Myocyte (in vitro differentiated cells): Measurements from ENCODE around the gene SMAP2. TPM values are rescaled to one million over a fixed set of nuclear protein-coding genes. Genes with fewer than 3 reads are reported as not detected.
"Not testable (repeated sequence)": the region's sequence is repeated elsewhere in the genome, so short reads cannot be mapped to it uniquely, and the experiment has no call there.

Experiments
- DNase-seq: peaks from one replicate; pipeline ENCODE4 v3.0.0-alpha.2; 2012; ENCODE audit warnings: low read depth
- total RNA-seq: library from RNA; depleted of rRNA; stranded (reverse); fragments of >200 nt; gene quantifications from 2 replicates; pipeline ENCODE4 v1.2.3, GENCODE V29; 2014

SMAP2 gene
- total RNA-seq, 1 donor from 2014 or later: 15.8 TPM

GRCh38 chr1:40371707-40372258 is 1.7 kb upstream of the SMAP2 start:
- DNase-seq: no peak

- DNase-seq: no peak
These were observed 737 bp upstream of the SMAP2 start for GRCh38 chr1:40372658-40373322.

DNA sequence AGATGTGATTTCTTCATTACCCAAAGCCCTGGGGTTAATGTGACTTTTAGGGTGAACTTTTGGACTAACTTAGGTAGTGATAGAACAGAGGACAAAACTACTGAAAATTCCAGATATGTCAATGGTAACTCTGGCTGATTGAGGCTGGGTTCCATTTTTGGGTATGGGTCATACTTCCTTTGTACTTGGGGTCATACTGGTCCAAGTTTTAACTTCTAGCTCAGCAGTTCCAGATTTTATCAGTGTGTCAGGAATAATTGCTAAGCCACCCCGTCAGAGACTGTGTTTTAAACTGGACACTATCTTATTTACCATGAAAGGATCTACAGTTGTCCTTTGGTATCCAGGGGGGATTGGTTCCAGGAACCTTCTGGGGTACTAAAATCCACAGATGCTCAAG is 4.0 kb downstream of the SMAP2 start:
- no peak for DNase-seq

DNA sequence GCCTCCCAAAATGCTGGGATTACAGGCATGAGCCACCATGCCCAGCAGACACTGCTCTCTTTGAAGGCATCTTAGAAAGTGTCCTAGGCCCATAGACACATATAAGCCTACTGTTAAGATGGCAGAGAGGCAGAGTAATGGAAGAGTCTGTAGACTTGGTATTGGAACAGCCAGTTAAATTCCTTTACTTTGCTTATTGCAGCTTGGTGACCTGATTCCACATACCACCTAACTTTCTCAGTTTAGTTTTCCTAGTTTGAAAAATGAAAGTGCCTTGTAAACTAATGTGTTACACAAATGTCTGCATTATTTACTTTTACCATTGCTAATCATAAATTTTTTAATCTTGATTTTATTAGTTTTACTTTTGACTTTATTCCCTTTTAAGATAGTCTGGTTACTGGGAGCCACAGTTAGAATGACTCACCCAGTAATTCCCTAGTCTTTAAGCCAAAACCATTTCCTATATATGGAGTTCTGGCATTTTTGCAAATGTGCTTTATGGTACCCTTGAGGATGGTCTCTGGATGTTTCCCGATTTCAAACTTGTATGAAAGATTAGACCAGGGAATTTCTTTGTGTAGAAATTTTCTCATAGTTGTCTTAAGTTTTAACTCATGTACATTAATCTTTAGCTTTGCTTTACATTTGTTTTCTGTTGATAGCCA is 6.4 kb downstream of the SMAP2 start:
- DNase-seq: peak; percentile 50

DNA sequence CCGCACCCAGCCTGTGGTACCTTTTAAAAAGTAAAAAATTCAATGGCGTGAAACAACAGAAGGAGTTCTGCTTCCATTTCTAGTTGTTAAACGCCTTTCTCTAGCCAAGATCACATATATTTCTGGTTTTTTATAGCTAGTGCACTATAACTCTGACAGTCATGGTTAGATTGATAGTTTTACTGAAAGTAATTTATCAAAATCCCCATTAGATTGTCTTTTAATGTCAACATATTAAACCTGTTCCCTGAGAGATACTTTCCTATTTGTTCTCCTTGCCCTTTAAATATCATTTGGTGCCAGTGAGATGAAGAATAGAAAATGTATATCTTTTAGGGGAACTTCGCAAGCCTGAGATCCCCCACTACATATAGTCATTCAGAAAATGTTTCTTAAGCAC is 7.3 kb downstream of the SMAP2 start:
- DNase-seq: no peak

- no peak for DNase-seq
These were observed 8.0 kb downstream of the SMAP2 start for GRCh38 chr1:40381268-40382107.

GRCh38 chr1:40382108-40382460 is 8.6 kb downstream of the SMAP2 start:
- no peak for DNase-seq

GRCh38 chr1:40382601-40383000 is 9.1 kb downstream of the SMAP2 start:
- no peak for DNase-seq

GRCh38 chr1:40383095-40383487 is 9.6 kb downstream of the SMAP2 start:
- no peak for DNase-seq

DNA sequence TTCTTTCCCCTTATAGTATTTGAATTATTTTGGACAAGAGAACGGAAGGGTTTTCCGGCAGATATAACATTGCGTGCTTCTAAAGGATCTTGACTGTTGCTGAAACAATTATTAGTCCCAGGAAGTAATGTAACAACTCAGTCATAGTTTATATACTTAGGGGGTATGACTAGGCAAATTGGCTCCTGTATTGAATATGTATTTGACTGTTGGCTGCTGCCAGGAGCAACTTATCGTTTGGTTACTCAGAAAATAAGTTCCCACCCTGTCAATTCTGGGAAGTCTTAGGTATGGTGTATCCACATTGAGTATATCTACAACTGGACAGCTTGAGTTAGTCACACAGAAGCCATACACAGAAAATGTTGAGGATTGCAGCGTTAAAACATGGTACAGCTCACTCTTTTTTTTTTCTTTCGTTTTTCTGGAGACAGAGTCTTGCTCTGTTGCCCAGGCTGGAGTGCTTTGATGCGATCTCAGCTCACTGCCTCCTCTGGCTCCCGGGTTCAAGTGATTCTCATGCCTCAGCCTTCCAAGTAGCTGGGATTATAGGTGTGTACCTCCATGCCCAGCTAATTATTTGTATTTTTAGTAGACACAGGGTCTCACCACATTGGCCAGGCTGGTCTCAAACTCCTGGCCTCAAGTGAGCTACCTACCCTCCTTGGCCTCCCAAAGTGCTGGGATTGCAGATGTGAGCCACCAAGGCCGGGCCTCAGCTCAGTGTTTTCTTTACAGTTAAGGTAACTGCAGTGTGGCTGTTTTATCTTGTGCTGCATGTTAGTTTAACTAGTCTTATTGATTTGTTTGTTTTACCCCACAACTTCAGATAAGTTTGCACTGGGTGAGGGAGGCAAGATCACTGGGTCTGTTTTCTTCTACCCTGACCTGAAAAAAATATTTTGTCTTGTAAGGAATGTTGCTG is 10.2 kb downstream of the SMAP2 start:
- DNase-seq: no peak

GRCh38 chr1:40384413-40384762 is 10.9 kb downstream of the SMAP2 start:
- DNase-seq: peak; percentile 33

GRCh38 chr1:40384887-40385286 is 11.4 kb downstream of the SMAP2 start:
- peak; percentile 76 for DNase-seq

GRCh38 chr1:40385437-40386358 is 12.2 kb downstream of the SMAP2 start:
- DNase-seq: peak; percentile 53

DNA sequence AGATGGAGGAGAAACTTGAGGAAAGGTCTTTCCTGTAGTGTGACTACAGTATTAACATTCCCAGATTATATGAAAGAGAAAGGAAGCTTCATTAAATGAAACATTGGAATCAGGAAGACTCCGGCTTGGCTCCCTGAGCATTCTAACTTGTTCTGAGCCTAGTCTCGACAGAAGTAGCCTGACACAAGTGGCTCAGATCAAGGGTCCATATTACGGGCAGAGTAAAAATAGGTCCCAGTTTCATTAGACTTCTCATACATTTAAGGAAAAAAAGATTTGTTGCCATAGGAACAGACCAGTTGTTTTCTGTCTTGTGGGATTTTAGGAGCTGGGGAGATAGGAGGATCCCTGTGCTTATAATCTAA is 12.8 kb downstream of the SMAP2 start:
- DNase-seq: no peak

DNA sequence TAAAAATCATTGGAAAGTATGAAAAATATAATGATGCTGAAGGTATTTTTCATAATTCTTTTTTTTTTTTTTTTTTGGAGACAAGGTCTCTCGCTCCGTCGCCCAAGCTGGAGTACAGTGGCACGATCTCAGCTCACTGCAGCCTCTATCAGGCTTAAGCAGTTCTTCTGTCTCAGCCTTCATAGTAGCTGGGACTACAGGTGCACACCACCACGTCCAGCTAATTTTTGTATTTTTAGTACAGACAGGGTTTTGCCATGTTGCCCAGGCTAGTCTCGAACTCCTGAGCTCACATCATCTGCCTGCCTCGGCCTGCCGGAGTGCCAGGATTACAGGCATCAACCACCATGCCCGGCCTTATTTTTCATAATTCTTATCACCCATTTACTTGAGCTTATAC is 13.3 kb downstream of the SMAP2 start:
- no peak for DNase-seq

DNA sequence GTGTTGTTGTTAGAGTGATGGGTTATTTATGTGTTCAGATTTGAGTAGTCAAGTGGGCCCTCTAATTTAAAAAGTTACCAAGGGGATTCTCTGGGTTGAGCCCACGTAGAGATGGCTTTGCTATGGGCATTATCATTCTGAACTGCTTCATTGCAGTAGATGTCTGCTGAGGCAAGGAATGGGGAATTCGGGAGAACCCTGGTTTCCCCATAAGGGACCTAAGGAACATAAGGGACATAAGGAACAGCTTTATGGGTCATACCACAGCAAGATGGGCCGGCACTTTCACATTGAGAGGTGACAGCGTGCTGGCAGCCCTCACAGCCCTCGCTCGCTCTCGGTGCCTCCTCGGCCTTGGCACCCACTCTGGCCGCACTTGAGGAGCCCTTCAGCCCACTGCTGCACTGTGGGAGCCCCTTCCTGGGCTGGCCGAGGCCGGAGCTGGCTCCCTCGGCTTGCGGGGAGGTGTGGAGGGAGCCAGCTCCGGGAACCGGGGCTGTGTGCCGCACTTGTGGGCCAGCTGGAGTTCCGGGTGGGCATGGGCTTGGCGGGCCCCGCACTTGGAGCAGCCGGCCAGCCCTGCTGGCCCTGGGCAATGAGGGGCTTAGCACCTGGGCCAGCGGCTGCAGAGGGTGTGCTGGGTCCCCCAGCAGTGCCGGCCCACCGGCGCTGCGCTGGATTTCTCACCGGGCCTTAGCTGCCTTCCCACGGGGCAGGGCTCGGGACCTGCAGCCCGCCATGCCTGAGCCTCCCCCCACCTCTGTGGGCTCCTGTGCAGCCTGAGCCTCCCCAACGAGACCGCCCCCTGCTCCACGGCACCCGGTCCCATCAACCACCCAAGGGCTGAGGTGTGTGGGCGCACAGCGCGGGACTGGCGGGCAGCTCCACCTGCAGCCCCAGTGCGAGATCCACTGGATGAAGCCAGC is 14.1 kb downstream of the SMAP2 start:
- not testable (repeated sequence) for DNase-seq

GRCh38 chr1:40388456-40389321 is 15.2 kb downstream of the SMAP2 start:
- not testable (repeated sequence) for DNase-seq

DNA sequence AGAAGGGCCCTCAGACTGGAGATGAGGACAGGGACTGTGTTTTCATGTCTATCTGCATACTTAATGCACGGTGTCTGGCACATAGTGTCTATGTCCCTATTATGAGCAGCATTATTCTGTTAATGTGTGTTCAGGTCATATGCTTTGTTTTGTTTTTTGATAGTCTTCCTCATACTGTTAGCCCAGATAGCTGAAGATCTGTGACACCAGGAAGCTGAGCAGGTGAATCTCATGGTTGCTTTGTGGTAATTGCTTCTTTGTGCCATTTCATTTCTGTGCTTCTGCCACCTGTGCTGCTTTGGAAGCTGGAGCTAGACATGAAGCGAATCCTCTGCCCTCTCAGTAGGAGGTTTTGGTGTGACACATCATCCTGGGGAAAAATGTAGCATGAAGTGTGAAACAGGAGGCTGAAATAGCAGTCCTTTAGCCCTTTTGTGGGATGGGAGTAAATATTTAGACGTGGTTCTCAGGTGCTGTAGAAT is 15.8 kb downstream of the SMAP2 start:
- DNase-seq: no peak
